NB4 (cell line): ENCODE results near the gene DAAM1.

Experiments
- DNase-seq: peaks from one replicate; pipeline ENCODE4 v3.0.0; 2010; ENCODE audit warnings: low read depth
- H3K4me3 ChIP-seq: one replicate; pipeline ENCODE4 v1.5.1; 2011; ENCODE audit warnings: mild to moderate bottlenecking, low read depth, low read length, moderate library complexity
- MYC ChIP-seq: IDR thresholded peaks from 2 replicates; pipeline ENCODE4 v1.6.1; 2011; ENCODE audit warnings: low read depth, low read length
- POLR2A ChIP-seq: IDR thresholded peaks from 2 replicates; pipeline ENCODE4 v1.6.1; 2011; ENCODE audit warnings: mild to moderate bottlenecking; ENCODE audit not compliant: insufficient read length; ENCODE audit errors: extremely low read depth
- TF ChIP-seq, protein P1 (sequence below): IDR thresholded peaks from one replicate; pipeline ENCODE4 v1.5.1; 2012; ENCODE audit warnings: low read depth, low read length
- TF ChIP-seq, protein P2 (sequence below): IDR thresholded peaks from 2 replicates; pipeline ENCODE4 v1.6.1; 2011; ENCODE audit warnings: low read depth, low read length

DAAM1 gene

DNA sequence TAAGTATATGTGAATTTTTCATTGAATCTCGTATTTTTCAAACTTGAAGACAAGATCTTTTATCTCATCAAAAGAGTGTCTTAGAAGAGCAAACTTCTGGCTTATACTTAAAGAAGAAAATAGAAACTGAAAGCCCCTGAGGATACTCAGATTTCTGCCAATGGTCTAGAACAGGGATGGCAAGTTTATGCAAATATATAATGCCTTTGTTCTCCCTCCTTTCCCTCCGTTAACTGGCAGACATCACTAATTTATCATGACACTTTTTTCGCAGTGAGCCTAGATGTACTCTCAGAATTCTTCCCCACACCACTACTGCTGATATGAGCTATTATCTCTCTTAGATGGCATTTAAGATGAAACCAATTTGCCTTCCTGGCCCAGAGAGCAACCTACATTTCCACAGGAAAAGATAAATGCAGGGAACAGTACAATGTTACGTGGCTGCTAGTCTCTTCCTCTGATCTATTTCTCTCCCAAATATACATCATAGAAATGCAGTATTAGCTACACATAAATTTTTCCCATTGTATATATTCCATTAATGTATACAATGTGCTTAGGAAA is 40.0 kb upstream of the DAAM1 start:
- DNase-seq: no peak
- no peak for TF ChIP-seq MYC
- no peak for TF ChIP-seq POLR2A
- TF ChIP-seq, protein P1, sequence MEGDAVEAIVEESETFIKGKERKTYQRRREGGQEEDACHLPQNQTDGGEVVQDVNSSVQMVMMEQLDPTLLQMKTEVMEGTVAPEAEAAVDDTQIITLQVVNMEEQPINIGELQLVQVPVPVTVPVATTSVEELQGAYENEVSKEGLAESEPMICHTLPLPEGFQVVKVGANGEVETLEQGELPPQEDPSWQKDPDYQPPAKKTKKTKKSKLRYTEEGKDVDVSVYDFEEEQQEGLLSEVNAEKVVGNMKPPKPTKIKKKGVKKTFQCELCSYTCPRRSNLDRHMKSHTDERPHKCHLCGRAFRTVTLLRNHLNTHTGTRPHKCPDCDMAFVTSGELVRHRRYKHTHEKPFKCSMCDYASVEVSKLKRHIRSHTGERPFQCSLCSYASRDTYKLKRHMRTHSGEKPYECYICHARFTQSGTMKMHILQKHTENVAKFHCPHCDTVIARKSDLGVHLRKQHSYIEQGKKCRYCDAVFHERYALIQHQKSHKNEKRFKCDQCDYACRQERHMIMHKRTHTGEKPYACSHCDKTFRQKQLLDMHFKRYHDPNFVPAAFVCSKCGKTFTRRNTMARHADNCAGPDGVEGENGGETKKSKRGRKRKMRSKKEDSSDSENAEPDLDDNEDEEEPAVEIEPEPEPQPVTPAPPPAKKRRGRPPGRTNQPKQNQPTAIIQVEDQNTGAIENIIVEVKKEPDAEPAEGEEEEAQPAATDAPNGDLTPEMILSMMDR: no peak
- TF ChIP-seq, protein P2, sequence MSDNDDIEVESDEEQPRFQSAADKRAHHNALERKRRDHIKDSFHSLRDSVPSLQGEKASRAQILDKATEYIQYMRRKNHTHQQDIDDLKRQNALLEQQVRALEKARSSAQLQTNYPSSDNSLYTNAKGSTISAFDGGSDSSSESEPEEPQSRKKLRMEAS: no peak
- H3K4me3 ChIP-seq: no peak overlapping the region

DNA sequence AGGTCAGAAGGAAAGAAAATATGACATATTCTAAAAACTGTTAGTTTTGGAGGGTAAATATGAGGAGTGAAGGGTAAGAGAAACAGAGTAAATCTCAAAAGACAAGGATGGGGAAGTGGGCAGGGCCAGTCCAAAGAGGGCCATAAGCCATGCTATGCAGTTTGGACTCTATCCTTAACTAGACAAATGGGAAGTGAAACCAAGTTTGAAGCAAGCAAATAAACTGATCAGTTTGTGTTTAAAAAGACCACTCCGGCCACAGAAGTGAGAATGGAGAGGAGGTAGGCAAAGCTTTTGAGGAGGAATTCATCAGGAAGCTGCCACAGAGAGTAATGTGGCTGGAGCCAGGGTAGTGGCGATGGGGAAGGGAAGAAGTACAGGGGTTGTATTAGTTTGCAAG is 37.5 kb upstream of the DAAM1 start:
- DNase-seq: peak; percentile 60
- TF ChIP-seq, protein P1: no peak
- TF ChIP-seq MYC: no peak
- TF ChIP-seq POLR2A: no peak
- TF ChIP-seq, protein P2: no peak
- H3K4me3 ChIP-seq: no peak overlapping the region

DNA sequence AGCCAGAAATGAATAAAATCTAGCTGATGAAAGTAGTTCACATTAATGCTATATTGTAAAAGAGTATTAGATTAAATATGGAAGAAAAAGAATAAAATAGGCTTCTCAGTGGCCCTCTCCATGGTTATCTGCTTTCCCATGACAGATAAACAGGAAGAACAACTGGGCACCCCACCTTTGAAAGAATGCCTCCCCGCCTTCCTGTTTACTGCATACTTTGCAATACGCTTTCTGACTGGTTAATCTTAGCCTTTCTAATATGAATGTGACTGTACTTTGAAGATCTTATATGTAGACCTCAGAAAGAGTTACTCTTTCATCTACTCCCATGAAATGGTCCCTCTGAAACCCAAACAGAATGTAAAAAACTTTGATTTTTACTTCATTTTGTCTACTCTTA is 34.1 kb upstream of the DAAM1 start:
- no peak overlapping the region for H3K4me3 ChIP-seq
- no peak for DNase-seq
- TF ChIP-seq, protein P2: no peak

DNA sequence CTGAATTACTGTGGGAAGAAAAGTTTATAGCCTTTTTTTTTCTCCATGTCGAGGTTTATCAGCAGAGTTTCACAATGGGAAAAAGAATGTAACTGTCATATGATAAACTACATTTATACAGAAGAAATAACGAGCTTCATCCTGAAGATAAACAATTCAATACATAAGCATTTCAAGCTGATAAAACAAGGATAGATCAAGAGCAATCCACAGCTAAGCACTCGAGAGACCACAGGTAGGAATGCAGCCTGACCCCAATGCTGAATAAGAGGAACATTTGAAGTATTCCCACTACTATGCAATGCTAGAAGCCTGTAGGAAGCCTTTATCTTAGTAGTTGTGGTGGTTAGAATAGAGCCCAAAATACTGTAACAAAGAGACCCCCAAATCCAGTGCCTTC is 32.6 kb upstream of the DAAM1 start:
- no peak for DNase-seq

DNA sequence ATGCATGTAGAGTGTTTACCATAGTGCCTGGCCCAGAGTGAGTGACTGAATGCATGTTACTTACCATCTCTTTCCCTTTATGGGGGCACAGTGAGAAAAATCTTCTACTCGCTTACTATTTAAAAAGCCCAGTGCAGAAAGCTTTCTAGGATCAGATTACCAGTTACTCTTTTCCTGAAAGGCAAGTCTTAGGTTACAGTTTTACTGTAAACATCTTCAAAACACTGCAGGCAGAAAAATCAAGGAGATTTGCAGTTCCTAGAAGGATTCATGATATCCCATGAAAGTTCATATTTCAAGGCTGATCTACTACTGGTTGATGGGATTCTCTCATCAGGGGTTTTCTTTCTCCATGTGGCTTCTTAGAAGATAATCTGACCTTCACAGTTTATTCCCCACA is 29.3 kb upstream of the DAAM1 start:
- H3K4me3 ChIP-seq: no peak overlapping the region
- DNase-seq: no peak
- TF ChIP-seq, protein P1: no peak
- TF ChIP-seq, protein P2: no peak
- TF ChIP-seq MYC: no peak
- TF ChIP-seq POLR2A: no peak

More for the DNA sequence above, 32.6 kb upstream of the DAAM1 start:
- TF ChIP-seq, protein P2: no peak
- TF ChIP-seq POLR2A (no peak), MYC (no peak)
- TF ChIP-seq, protein P1: no peak
- H3K4me3 ChIP-seq: no peak overlapping the region

DNA sequence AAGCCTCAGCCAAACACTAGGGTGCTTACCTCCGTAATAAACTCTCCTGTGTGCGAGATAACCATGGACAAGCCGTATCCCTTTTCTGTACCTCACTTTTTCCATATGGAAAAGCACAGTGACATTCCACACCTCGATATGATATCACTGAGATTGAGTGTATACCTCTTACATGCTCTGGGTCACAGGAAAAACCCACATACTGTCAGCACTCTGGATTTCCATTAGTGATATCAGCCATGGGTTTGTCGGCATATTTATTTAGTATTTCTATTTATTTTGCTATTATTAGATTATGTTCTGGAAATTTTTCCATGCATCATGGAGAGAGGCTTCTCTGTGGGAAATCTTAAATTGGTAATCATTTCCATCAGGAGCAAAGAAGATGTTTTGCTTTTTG is 28.0 kb upstream of the DAAM1 start:
- TF ChIP-seq, protein P1: no peak
- TF ChIP-seq MYC (no peak), POLR2A (no peak)
- TF ChIP-seq, protein P2: no peak
- H3K4me3 ChIP-seq: no peak overlapping the region
- DNase-seq: no peak
